ENCODE results near the gene COL12A1. TPM values are rescaled to one million over a fixed set of nuclear protein-coding genes. Genes with fewer than 3 reads are reported as not detected.

COL12A1 gene
- total and polyA plus RNA-seq, 10 of the 15 experiments (the other 5 are each of a cell fraction or from before 2014, with no cell fraction given) = under 0.01 to 0.69 (median 0.11) TPM; not detected in 6

DNA sequence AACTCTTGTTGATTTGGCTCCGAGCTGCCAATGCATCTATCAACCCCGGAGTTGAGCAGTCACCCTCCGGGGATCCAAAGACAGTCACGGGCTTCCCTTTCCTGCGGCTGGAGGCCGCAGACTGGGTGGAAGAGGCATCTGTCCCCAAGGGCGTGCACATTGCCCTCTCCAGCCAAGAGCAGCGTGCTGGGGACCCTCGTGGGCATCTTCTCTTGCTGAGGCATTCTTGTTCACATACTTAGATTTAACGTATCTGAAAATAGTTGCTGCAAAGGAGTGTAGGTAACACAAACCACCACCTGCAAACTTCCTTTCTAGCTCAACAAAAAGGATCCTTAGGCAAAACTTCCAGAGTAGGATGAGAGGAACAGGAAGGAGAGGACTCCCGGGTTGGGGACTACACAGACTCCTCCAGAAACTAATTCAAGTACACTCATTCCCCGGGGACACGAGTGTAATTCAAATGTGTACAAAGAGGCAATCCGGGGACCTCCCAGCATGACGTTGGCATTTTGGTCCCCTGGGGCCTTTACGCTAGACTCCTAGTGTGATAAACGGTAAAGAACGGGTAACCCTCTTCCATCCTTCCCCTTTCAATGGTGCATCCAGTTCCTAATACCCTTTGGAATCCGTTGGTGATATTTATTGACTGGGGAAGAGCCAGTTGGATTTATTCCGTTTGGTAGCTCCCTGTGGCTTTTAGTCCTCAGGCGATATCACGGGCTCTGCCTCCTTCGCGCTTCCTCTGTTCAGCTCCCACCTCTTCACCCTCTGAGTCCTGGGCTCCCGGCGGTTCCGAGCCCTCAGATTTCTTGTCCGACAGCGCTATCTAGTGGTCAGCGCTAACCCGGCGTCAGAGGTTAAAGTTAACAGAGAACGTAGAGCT lies 2.7 kb upstream of the COL12A1 start (continued):
- 0 out of 4 replicates have a peak, but pooled peaks have one; percentile 17 to 35 for TF ChIP-seq IKZF2 (IDR thresholded peaks at IDR 0.05)
- TF ChIP-seq ZNF207 (IDR thresholded peaks at IDR 0.05; ENCODE audit: borderline replicate concordance) = no peak
- no peak for TF ChIP-seq ZNF217 (IDR thresholded peaks at IDR 0.05)
- no peak for TF ChIP-seq NRF1 (conservative IDR thresholded peaks at IDR 0.05; ENCODE audit: low read depth, low read length)
- no peak for TF ChIP-seq SIX5 (IDR thresholded peaks at IDR 0.05; ENCODE audit: low read depth, low read length, severe bottlenecking)
- no peak for TF ChIP-seq ZNF622 (IDR thresholded peaks at IDR 0.05)
- no peak for TF ChIP-seq KDM1A (IDR thresholded peaks at IDR 0.05; ENCODE audit: borderline replicate concordance)
- no peak for TF ChIP-seq MXI1 (IDR thresholded peaks at IDR 0.05; ENCODE audit: low read depth, low read length)
- TF ChIP-seq MTA2 (IDR thresholded peaks at IDR 0.05; ENCODE audit: low read depth) = 0 out of 2 replicates have a peak, but pooled peaks have one; percentile 20
- TF ChIP-seq, protein P1, sequence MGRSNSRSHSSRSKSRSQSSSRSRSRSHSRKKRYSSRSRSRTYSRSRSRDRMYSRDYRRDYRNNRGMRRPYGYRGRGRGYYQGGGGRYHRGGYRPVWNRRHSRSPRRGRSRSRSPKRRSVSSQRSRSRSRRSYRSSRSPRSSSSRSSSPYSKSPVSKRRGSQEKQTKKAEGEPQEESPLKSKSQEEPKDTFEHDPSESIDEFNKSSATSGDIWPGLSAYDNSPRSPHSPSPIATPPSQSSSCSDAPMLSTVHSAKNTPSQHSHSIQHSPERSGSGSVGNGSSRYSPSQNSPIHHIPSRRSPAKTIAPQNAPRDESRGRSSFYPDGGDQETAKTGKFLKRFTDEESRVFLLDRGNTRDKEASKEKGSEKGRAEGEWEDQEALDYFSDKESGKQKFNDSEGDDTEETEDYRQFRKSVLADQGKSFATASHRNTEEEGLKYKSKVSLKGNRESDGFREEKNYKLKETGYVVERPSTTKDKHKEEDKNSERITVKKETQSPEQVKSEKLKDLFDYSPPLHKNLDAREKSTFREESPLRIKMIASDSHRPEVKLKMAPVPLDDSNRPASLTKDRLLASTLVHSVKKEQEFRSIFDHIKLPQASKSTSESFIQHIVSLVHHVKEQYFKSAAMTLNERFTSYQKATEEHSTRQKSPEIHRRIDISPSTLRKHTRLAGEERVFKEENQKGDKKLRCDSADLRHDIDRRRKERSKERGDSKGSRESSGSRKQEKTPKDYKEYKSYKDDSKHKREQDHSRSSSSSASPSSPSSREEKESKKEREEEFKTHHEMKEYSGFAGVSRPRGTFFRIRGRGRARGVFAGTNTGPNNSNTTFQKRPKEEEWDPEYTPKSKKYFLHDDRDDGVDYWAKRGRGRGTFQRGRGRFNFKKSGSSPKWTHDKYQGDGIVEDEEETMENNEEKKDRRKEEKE (IDR thresholded peaks at IDR 0.05) = no peak
- TF ChIP-seq CHD1 (IDR thresholded peaks at IDR 0.05; ENCODE audit: low read depth, low read length) = no peak
- TF ChIP-seq, protein P2, sequence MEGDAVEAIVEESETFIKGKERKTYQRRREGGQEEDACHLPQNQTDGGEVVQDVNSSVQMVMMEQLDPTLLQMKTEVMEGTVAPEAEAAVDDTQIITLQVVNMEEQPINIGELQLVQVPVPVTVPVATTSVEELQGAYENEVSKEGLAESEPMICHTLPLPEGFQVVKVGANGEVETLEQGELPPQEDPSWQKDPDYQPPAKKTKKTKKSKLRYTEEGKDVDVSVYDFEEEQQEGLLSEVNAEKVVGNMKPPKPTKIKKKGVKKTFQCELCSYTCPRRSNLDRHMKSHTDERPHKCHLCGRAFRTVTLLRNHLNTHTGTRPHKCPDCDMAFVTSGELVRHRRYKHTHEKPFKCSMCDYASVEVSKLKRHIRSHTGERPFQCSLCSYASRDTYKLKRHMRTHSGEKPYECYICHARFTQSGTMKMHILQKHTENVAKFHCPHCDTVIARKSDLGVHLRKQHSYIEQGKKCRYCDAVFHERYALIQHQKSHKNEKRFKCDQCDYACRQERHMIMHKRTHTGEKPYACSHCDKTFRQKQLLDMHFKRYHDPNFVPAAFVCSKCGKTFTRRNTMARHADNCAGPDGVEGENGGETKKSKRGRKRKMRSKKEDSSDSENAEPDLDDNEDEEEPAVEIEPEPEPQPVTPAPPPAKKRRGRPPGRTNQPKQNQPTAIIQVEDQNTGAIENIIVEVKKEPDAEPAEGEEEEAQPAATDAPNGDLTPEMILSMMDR (IDR thresholded peaks at IDR 0.05 in 2 of 3, conservative IDR thresholded peaks at IDR 0.05 in 1 of 3; ENCODE audit: control insufficient read depth in 2 of 3, extremely low read depth in 1 of 3, insufficient read depth in 1 of 3, low read depth in 3 of 3, low read length in 3 of 3) = peak; percentile 82 to 96 (median 92)
- TF ChIP-seq EED (IDR thresholded peaks at IDR 0.05; ENCODE audit: low read depth) = no peak
- TF ChIP-seq POLR2A (IDR thresholded peaks at IDR 0.05; ENCODE audit: low read depth, low read length) = no peak
- no peak for TF ChIP-seq BMI1 (IDR thresholded peaks at IDR 0.05; ENCODE audit: borderline replicate concordance)
- TF ChIP-seq, protein P3, sequence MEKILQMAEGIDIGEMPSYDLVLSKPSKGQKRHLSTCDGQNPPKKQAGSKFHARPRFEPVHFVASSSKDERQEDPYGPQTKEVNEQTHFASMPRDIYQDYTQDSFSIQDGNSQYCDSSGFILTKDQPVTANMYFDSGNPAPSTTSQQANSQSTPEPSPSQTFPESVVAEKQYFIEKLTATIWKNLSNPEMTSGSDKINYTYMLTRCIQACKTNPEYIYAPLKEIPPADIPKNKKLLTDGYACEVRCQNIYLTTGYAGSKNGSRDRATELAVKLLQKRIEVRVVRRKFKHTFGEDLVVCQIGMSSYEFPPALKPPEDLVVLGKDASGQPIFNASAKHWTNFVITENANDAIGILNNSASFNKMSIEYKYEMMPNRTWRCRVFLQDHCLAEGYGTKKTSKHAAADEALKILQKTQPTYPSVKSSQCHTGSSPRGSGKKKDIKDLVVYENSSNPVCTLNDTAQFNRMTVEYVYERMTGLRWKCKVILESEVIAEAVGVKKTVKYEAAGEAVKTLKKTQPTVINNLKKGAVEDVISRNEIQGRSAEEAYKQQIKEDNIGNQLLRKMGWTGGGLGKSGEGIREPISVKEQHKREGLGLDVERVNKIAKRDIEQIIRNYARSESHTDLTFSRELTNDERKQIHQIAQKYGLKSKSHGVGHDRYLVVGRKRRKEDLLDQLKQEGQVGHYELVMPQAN (conservative IDR thresholded peaks at IDR 0.05) = no peak
- TF ChIP-seq KLF5 (IDR thresholded peaks at IDR 0.05; ENCODE audit: partially characterized antibody) = no peak
- TF ChIP-seq IKZF1 (conservative IDR thresholded peaks at IDR 0.05) = peak; percentile 45; the same call in 1 of the 2 replicates
- TF ChIP-seq LARP7 (IDR thresholded peaks at IDR 0.05) = 0 out of 2 replicates have a peak, but pooled peaks have one; percentile 35
- peak; percentile 96 for TF ChIP-seq RAD21 (IDR thresholded peaks at IDR 0.05; ENCODE audit: insufficient read depth, low read depth, low read length)
- TF ChIP-seq, protein P4, sequence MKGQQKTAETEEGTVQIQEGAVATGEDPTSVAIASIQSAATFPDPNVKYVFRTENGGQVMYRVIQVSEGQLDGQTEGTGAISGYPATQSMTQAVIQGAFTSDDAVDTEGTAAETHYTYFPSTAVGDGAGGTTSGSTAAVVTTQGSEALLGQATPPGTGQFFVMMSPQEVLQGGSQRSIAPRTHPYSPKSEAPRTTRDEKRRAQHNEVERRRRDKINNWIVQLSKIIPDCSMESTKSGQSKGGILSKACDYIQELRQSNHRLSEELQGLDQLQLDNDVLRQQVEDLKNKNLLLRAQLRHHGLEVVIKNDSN (IDR thresholded peaks at IDR 0.05; ENCODE audit: borderline replicate concordance, extremely low read length, insufficient read depth, low read depth, low read length) = no peak
- TF ChIP-seq RUNX3 (IDR thresholded peaks at IDR 0.05; ENCODE audit: low read length) = 0 out of 2 replicates have a peak, but pooled peaks have one; percentile 14
- TF ChIP-seq PML (IDR thresholded peaks at IDR 0.05; ENCODE audit: low read length) = no peak
- TF ChIP-seq JUNB (IDR thresholded peaks at IDR 0.05) = no peak
